GM19395 (cell line): ENCODE measurements around the gene HS3ST2.
"Not testable (repeated sequence)": the region's sequence is repeated elsewhere in the genome, so short reads cannot be mapped to it uniquely, and the experiment has no call there.

ENCODE experiments used
- ATAC-seq: cut with Tn5 transposase; IDR thresholded peaks from one replicate; pipeline ENCODE4 v1.9.1; 2021; ENCODE audit warnings: mild to moderate bottlenecking, moderate library complexity; ENCODE audit not compliant: unreplicated experiment

Gene HS3ST2

GRCh38 chr16:22874394-22874793 lies 60.4 kb downstream of the HS3ST2 start:
- ATAC-seq = no peak

GRCh38 chr16:22878955-22879354 lies 65.0 kb downstream of the HS3ST2 start:
- no peak for ATAC-seq

- ATAC-seq = no peak
Measured at GRCh38 chr16:22879466-22879865, 65.5 kb downstream of the HS3ST2 start.

GRCh38 chr16:22882981-22883380 lies 69.0 kb downstream of the HS3ST2 start:
- no peak for ATAC-seq

- ATAC-seq = no peak
Measured at GRCh38 chr16:22885951-22886350, 72.0 kb downstream of the HS3ST2 start.

- ATAC-seq = no peak
Measured at GRCh38 chr16:22886927-22887326, 73.0 kb downstream of the HS3ST2 start.

GRCh38 chr16:22887445-22887844 lies 73.5 kb downstream of the HS3ST2 start:
- ATAC-seq = no peak

- ATAC-seq = no peak
Measured at GRCh38 chr16:22888791-22889190, 74.8 kb downstream of the HS3ST2 start.

GRCh38 chr16:22890976-22891375 lies 77.0 kb downstream of the HS3ST2 start:
- ATAC-seq = no peak

GRCh38 chr16:22897184-22897583 lies 83.2 kb downstream of the HS3ST2 start:
- no peak for ATAC-seq

- ATAC-seq = no peak
Measured at GRCh38 chr16:22898131-22898530, 84.2 kb downstream of the HS3ST2 start.

GRCh38 chr16:22898874-22899348 lies 84.9 kb downstream of the HS3ST2 start:
- no peak for ATAC-seq

GRCh38 chr16:22899567-22899966 lies 85.6 kb downstream of the HS3ST2 start:
- ATAC-seq = not testable (repeated sequence)

GRCh38 chr16:22900863-22901262 lies 86.9 kb downstream of the HS3ST2 start:
- ATAC-seq = no peak

GRCh38 chr16:22901563-22901962 lies 87.6 kb downstream of the HS3ST2 start:
- no peak for ATAC-seq

- ATAC-seq = no peak
Measured at GRCh38 chr16:22903716-22904115, 89.8 kb downstream of the HS3ST2 start.

- ATAC-seq = no peak
Measured at GRCh38 chr16:22912654-22913053, 98.7 kb downstream of the HS3ST2 start.

- ATAC-seq = no peak
Measured at GRCh38 chr16:22915003-22915402, 101.0 kb downstream of the HS3ST2 start.

- no peak for ATAC-seq
Measured at GRCh38 chr16:22923491-22923890, 109.5 kb downstream of the HS3ST2 start.

- ATAC-seq = no peak
Measured at GRCh38 chr16:22924492-22924891, 110.5 kb downstream of the HS3ST2 start.

- no peak for ATAC-seq
Measured at GRCh38 chr16:22926105-22926751, 112.3 kb downstream of the HS3ST2 start.

- ATAC-seq = no peak
Measured at GRCh38 chr16:22927306-22927705, 113.3 kb downstream of the HS3ST2 start.

GRCh38 chr16:22928882-22929435 lies 115.0 kb downstream of the HS3ST2 start:
- ATAC-seq = no peak
